ENCODE data around the gene LRRC32. TPM values are rescaled to one million over a fixed set of nuclear protein-coding genes. Genes with fewer than 3 reads are reported as not detected.
A peak's percentile ranks its signal among the peaks of the same experiment; 100 is the strongest.

Gene LRRC32
- polyA plus RNA-seq, 1 donor (not counting 4 experiments of a cell fraction or from before 2014, with no cell fraction given) = not detected

DNA sequence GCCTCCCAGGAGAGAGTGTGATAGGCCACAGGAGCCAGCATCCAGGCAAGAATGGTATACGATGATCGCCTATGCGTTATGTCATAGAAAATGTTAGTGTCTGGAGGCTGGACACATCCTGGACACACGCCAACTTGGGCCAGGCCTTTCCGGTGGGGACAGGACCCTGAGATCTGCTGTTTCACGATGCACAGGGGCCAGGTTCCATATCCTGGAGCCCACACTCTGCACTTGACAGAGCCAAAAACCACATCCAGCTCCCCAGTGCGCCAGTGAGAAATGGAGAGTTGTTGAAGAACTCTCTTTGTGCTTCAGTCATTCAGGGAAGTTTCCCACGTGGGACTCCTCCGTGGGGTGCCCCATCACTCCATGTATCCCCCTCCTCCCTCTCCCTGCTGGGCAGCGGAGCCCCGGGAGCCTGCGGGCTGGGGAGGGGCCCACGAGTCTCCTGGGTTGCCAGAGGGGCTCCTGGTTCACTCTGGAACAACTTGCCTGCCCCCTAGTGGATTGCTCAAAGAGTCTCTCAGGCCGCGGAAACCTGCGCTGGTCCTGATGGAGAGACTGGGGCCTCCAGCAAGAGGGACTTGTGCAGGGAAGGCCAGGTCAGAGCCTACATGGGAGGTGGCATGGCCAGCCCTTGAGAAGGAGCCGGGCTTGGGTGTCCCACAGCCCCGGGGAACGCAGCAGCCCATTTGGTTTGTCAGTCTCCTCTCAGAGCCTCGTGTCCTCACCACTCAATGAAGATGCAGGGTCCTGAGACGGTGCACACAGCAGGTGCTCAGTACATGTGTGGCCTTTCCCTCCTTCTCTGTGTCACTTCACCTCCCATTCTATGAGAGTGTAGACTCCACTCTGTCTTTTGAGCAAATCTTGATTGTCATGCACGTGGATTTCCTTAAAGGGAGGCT lies 10.2 kb upstream of the LRRC32 start:
- Histone ChIP-seq H3K4me3 (ENCODE audit: control insufficient read depth in 2 of 3, extremely low read depth in 1 of 3, insufficient read depth in 2 of 3, low read depth in 1 of 3, low read length in 3 of 3) (no peak overlapping the region), H2AFZ (ENCODE audit: control insufficient read depth, low read length) (no peak overlapping the region), H3K79me2 (ENCODE audit: control insufficient read depth, insufficient read depth, low read length) (no peaks in the 10 kb centered on the region), H3K9me3 (ENCODE audit: control insufficient read depth, low read depth, low read length) (peaks cover 2% of the 10 kb centered on the region), H3K4me2 (ENCODE audit: control insufficient read depth, extremely low read depth, insufficient read depth, low read depth, low read length) (peak overlapping the region; percentile 16), H3K4me1 (ENCODE audit: control insufficient read depth, extremely low read depth, insufficient read depth, low read length) (no peaks in the 10 kb centered on the region), H4K20me1 (ENCODE audit: control insufficient read depth, extremely low read depth, insufficient read depth, low read length) (no peaks in the 10 kb centered on the region), H3K27ac (ENCODE audit: control insufficient read depth, insufficient read depth, low read length) (no peak overlapping the region), H3K27me3 (ENCODE audit: control insufficient read depth, extremely low read depth, insufficient read depth, low read length) (peaks cover 7% of the 10 kb centered on the region), H3K9me1 (ENCODE audit: control insufficient read depth, extremely low read depth, insufficient read depth, low read length) (no peaks in the 10 kb centered on the region), H3K9ac (ENCODE audit: control insufficient read depth, extremely low read depth, insufficient read depth, low read length) (no peak overlapping the region), H3K36me3 (ENCODE audit: control insufficient read depth in 2 of 2, extremely low read depth in 1 of 2, insufficient read depth in 2 of 2, low read length in 2 of 2) (no peaks in the 10 kb centered on the region)
- no peak for FAIRE-seq
- no peak for DNase-seq (ENCODE audit: low read depth, low spot score)
- dilution Hi-C loops (cut with MboI; ENCODE audit: extremely low pct_ligation_motif_present, low sequenced_read_pairs) = no loop called here
- no peak for TF ChIP-seq EZH2 (IDR thresholded peaks at IDR 0.05; ENCODE audit: low read length)
- TF ChIP-seq, protein P1, sequence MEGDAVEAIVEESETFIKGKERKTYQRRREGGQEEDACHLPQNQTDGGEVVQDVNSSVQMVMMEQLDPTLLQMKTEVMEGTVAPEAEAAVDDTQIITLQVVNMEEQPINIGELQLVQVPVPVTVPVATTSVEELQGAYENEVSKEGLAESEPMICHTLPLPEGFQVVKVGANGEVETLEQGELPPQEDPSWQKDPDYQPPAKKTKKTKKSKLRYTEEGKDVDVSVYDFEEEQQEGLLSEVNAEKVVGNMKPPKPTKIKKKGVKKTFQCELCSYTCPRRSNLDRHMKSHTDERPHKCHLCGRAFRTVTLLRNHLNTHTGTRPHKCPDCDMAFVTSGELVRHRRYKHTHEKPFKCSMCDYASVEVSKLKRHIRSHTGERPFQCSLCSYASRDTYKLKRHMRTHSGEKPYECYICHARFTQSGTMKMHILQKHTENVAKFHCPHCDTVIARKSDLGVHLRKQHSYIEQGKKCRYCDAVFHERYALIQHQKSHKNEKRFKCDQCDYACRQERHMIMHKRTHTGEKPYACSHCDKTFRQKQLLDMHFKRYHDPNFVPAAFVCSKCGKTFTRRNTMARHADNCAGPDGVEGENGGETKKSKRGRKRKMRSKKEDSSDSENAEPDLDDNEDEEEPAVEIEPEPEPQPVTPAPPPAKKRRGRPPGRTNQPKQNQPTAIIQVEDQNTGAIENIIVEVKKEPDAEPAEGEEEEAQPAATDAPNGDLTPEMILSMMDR (optimal IDR thresholded peaks at IDR 0.05 in 1 of 3, IDR thresholded peaks at IDR 0.05 in 1 of 3, conservative IDR thresholded peaks at IDR 0.05 in 1 of 3; ENCODE audit: extremely low read depth in 1 of 3, insufficient read depth in 2 of 3, low read length in 3 of 3) = peak; percentile 69 to 90 (median 77)

DNA sequence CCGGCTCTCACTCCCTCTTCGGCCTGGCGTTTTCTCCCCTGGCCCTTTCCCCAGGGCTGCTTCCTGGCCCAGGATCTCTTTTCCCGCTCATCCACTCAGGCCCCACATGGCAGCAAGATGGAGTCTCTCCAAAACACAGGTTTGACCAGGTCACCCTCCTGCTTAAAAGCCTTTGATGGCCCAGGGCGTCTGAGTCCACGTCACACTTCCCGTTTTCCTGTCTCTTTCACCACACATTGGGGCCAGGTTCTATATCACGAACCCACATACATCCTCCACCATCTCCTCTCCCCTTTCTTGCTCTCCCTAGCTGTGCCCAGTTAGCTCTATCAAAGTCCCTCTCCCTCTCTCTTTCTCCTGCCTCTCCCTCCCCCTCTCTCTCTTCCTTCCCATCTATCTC lies 7.8 kb upstream of the LRRC32 start:
- Histone ChIP-seq H3K4me3 (ENCODE audit: control insufficient read depth in 2 of 3, extremely low read depth in 1 of 3, insufficient read depth in 2 of 3, low read depth in 1 of 3, low read length in 3 of 3) (no peak overlapping the region), H3K27me3 (ENCODE audit: control insufficient read depth, extremely low read depth, insufficient read depth, low read length) (peaks cover 7% of the 10 kb centered on the region), H2AFZ (ENCODE audit: control insufficient read depth, low read length) (no peak overlapping the region), H3K4me1 (ENCODE audit: control insufficient read depth, extremely low read depth, insufficient read depth, low read length) (no peaks in the 10 kb centered on the region), H3K36me3 (ENCODE audit: control insufficient read depth in 2 of 2, extremely low read depth in 1 of 2, insufficient read depth in 2 of 2, low read length in 2 of 2) (no peaks in the 10 kb centered on the region), H3K9me1 (ENCODE audit: control insufficient read depth, extremely low read depth, insufficient read depth, low read length) (no peaks in the 10 kb centered on the region), H3K9ac (ENCODE audit: control insufficient read depth, extremely low read depth, insufficient read depth, low read length) (no peak overlapping the region), H3K9me3 (ENCODE audit: control insufficient read depth, low read depth, low read length) (no peaks in the 10 kb centered on the region), H3K27ac (ENCODE audit: control insufficient read depth, insufficient read depth, low read length) (no peak overlapping the region), H3K79me2 (ENCODE audit: control insufficient read depth, insufficient read depth, low read length) (no peaks in the 10 kb centered on the region), H3K4me2 (ENCODE audit: control insufficient read depth, extremely low read depth, insufficient read depth, low read depth, low read length) (no peak overlapping the region), H4K20me1 (ENCODE audit: control insufficient read depth, extremely low read depth, insufficient read depth, low read length) (no peaks in the 10 kb centered on the region)
- no peak for FAIRE-seq
- no peak for TF ChIP-seq EZH2 (IDR thresholded peaks at IDR 0.05; ENCODE audit: low read length)
- TF ChIP-seq, protein P1 (optimal IDR thresholded peaks at IDR 0.05 in 1 of 3, IDR thresholded peaks at IDR 0.05 in 1 of 3, conservative IDR thresholded peaks at IDR 0.05 in 1 of 3; ENCODE audit: extremely low read depth in 1 of 3, insufficient read depth in 2 of 3, low read length in 3 of 3) = no peak
- dilution Hi-C loops (cut with MboI; ENCODE audit: extremely low pct_ligation_motif_present, low sequenced_read_pairs) = no loop called here
- DNase-seq (ENCODE audit: low read depth, low spot score) = no peak

All from keratinocyte (primary cell).